CD4-positive, alpha-beta memory T cell (primary cell): ENCODE measurements around the gene SEMA6C. TPM values are rescaled to one million over a fixed set of nuclear protein-coding genes. Genes with fewer than 3 reads are reported as not detected.

Experiments
- CTCF ChIA-PET: fragments of 350-600 bp; sonication (Branson Sonifier 250); formaldehyde crosslinking; loops from one replicate; lab custom pipeline; 2021; ENCODE audit warnings: inconsistent platforms; ENCODE audit not compliant: partially characterized antibody; lab: Charles Lee
- POLR2A ChIA-PET: fragments of 350-600 bp; sonication (Branson Sonifier 250); formaldehyde crosslinking; loops from one replicate; lab custom pipeline; 2021; ENCODE audit not compliant: partially characterized antibody; lab: Charles Lee
- DNase-seq, 5 donors: peaks; one replicate each; pipeline versions ENCODE4 v3.0.0 to v3.0.0-alpha.2; 2020 to 2022; ENCODE audit warnings: mixed read lengths in 1 of 5
- H3K27ac ChIP-seq: one replicate; pipeline ENCODE4 v1.7.0; 2013; ENCODE audit warnings: low read depth, low read length
- H3K27me3 ChIP-seq: 2 replicates; pipeline ENCODE4 v1.7.0; 2013; ENCODE audit warnings: mild to moderate bottlenecking, low read length, moderate library complexity; ENCODE audit not compliant: insufficient read depth
- H3K36me3 ChIP-seq: 2 replicates; pipeline ENCODE4 v1.7.0; 2013; ENCODE audit warnings: mild to moderate bottlenecking, low read length, moderate library complexity; ENCODE audit not compliant: insufficient read depth
- H3K4me1 ChIP-seq: 2 replicates; pipeline ENCODE4 v1.7.0; 2013; ENCODE audit warnings: mild to moderate bottlenecking, low read length, moderate library complexity; ENCODE audit not compliant: insufficient read depth
- H3K4me3 ChIP-seq, 2 donors: one replicate each; pipeline ENCODE4 v1.7.0; 2013; ENCODE audit warnings: low read length in 2 of 2, mild to moderate bottlenecking in 1 of 2
- H3K9me3 ChIP-seq, 2 donors: one replicate each; pipeline ENCODE4 v1.7.0; 2013; ENCODE audit warnings: low read length in 2 of 2, control low read depth in 1 of 2; ENCODE audit not compliant: control insufficient read depth in 1 of 2
- H3K27ac Mint-ChIP-seq, 7 donors: one replicate each; pipeline ENCODE4 v1.8.0; 2020 to 2021; ENCODE audit warnings: mixed read lengths in 7 of 7, mild to moderate bottlenecking in 6 of 7, inconsistent platforms in 3 of 7, moderate library complexity in 3 of 7
- H3K27me3 Mint-ChIP-seq, 2 donors: one replicate each; pipeline ENCODE4 v1.8.0; 2020 to 2021; ENCODE audit warnings: mixed read lengths in 2 of 2
- H3K36me3 Mint-ChIP-seq, 2 donors: one replicate each; pipeline ENCODE4 v1.8.0; 2020 to 2021; ENCODE audit warnings: mixed read lengths in 2 of 2, inconsistent platforms in 1 of 2, mild to moderate bottlenecking in 1 of 2
- H3K4me1 Mint-ChIP-seq, 4 donors: one replicate each; pipeline ENCODE4 v1.8.0; 2020 to 2021; ENCODE audit warnings: mixed read lengths in 4 of 4, mild to moderate bottlenecking in 1 of 4
- H3K4me3 Mint-ChIP-seq, 8 donors: one replicate each; pipeline ENCODE4 v1.8.0; 2020 to 2021; ENCODE audit warnings: mixed read lengths in 8 of 8, mild to moderate bottlenecking in 7 of 8, moderate library complexity in 6 of 8, inconsistent platforms in 3 of 8
- H3K9me3 Mint-ChIP-seq, 8 donors: one replicate each; pipeline ENCODE4 v1.8.0; 2020 to 2021; ENCODE audit warnings: mixed read lengths in 8 of 8, mild to moderate bottlenecking in 5 of 8, inconsistent platforms in 3 of 8, moderate library complexity in 1 of 8
- intact Hi-C: fragments of 100-400 bp; cut with micrococcal nuclease; formaldehyde crosslinking; loops from one replicate; pipeline ENCODE4 v1.15.1; 2023
- polyA plus RNA-seq, 2 donors: library from polyadenylated mRNA; unstranded; fragments of 300-500 nt; fragmentation: Illumina TruSeq; gene quantifications; one replicate each; pipeline ENCODE4 v1.2.3, GENCODE V29; 2021
- total RNA-seq, 2 experiments: library from RNA; stranded (reverse); gene quantifications; one replicate each; pipeline ENCODE4 v1.2.3, GENCODE V29; 2021

SEMA6C gene
- total and polyA plus RNA-seq, 4 experiments from 2014 or later, result 0.54 to 8.2 (median 4.9) TPM

- H3K27me3 ChIP-seq, result no peaks in the 10 kb centered on the region
- DNase-seq, result no peak
- CTCF ChIA-PET, result interaction anchor here (1.2 to 1.9 kb wide), 4 partner anchors 48 to 225 kb away, joined by 3 to 10 read pairs (median 6); no protein-coding TSS in a partner anchor
- Mint-ChIP-seq H3K4me3 (peak overlapping the region; percentile 57 to 98 (median 96)), H3K27me3 (peaks cover 0 to 2% of the 10 kb centered on the region in 2 donors), H3K36me3 (peaks cover 0 to 2% of the 10 kb centered on the region in 2 donors), H3K9me3 (no peaks in the 10 kb centered on the region), H3K27ac (peak overlapping the region in 4 of 7 donors; percentile 25 to 96 (median 74)), H3K4me1 (peaks cover 9 to 33% (median 17%) of the 10 kb centered on the region in 4 donors)
- H3K4me3 ChIP-seq, result no peak overlapping the region
- intact Hi-C loops, result loop anchor here (2.0 kb wide), 1 partner anchor 17 kb away; no protein-coding TSS in a partner anchor
- H3K9me3 ChIP-seq, result no peaks in the 10 kb centered on the region
- no peaks in the 10 kb centered on the region for H3K36me3 ChIP-seq
- no peak overlapping the region for H3K27ac ChIP-seq
- POLR2A ChIA-PET, result interaction anchor here (0.9 to 2.7 kb wide), 4 partner anchors 9 to 138 kb away, joined by 3 to 20 read pairs (median 5); partner anchors contain the start of gene TNFAIP8L2
- H3K4me1 ChIP-seq, result peaks cover 24% of the 10 kb centered on the region
These were observed 1.2 kb upstream of the SEMA6C start for GRCh38 chr1:151147665-151148064.

GRCh38 chr1:151147132-151147503 is 687 bp upstream of the SEMA6C start:
- no peaks in the 10 kb centered on the region for H3K9me3 Mint-ChIP-seq
- CTCF ChIA-PET, result interaction anchor here (0.8 to 1.2 kb wide), 3 partner anchors 8 to 47 kb away, joined by 3 to 5 read pairs (median 4); partner anchors contain the start of gene TNFAIP8L2
- Histone ChIP-seq H3K4me1 (peaks cover 24% of the 10 kb centered on the region), H3K4me3 (peak overlapping the region; percentile 83), H3K27me3 (no peaks in the 10 kb centered on the region), H3K36me3 (no peaks in the 10 kb centered on the region), H3K9me3 (no peaks in the 10 kb centered on the region), H3K27ac (peak overlapping the region; percentile 56)
- H3K27ac Mint-ChIP-seq, result peak overlapping the region in 6 of 7 donors; percentile 54 to 96 (median 94)
- H3K27me3 Mint-ChIP-seq, result peaks cover 0 to 2% of the 10 kb centered on the region in 2 donors
- peak overlapping the region; percentile 92 to 98 (median 97) for H3K4me3 Mint-ChIP-seq
- intact Hi-C loops, result loop anchor here (2.0 kb wide), 1 partner anchor 16 kb away; no protein-coding TSS in a partner anchor
- no peak for DNase-seq
- peaks cover 0 to 2% of the 10 kb centered on the region in 2 donors for H3K36me3 Mint-ChIP-seq
- peaks cover 9 to 33% (median 17%) of the 10 kb centered on the region in 4 donors for H3K4me1 Mint-ChIP-seq
- POLR2A ChIA-PET, result interaction anchor here (0.6 to 2.7 kb wide), 7 partner anchors 10 to 134 kb away, joined by 3 to 20 read pairs (median 3); partner anchors contain the start of genes LYSMD1, SCNM1 and TNFAIP8L2

- Histone ChIP-seq H3K27me3 (no peaks in the 10 kb centered on the region), H3K9me3 (no peaks in the 10 kb centered on the region), H3K4me3 (peak overlapping the region; percentile 83), H3K36me3 (no peaks in the 10 kb centered on the region), H3K4me1 (peaks cover 24% of the 10 kb centered on the region), H3K27ac (peak overlapping the region; percentile 56)
- no peak for DNase-seq
- H3K9me3 Mint-ChIP-seq, result no peaks in the 10 kb centered on the region
- H3K4me1 Mint-ChIP-seq, result peaks cover 9 to 33% (median 17%) of the 10 kb centered on the region in 4 donors
- H3K36me3 Mint-ChIP-seq, result peaks cover 0 to 2% of the 10 kb centered on the region in 2 donors
- peaks cover 0 to 2% of the 10 kb centered on the region in 2 donors for H3K27me3 Mint-ChIP-seq
- peak overlapping the region in 5 of 7 donors; percentile 54 to 95 (median 78) for H3K27ac Mint-ChIP-seq
- H3K4me3 Mint-ChIP-seq, result peak overlapping the region; percentile 92 to 98 (median 97)
- CTCF ChIA-PET, result interaction anchor here (1.6 kb wide), 1 partner anchor 46 kb away, joined by 9 read pairs; no protein-coding TSS in a partner anchor
- POLR2A ChIA-PET, result interaction anchor here (1.5 to 2.7 kb wide), 4 partner anchors 11 to 78 kb away, joined by 3 to 20 read pairs (median 6); partner anchors contain the start of gene TNFAIP8L2
- intact Hi-C loops, result loop anchor here (1.0 to 2.0 kb wide), 2 partner anchors 11 to 15 kb away; no protein-coding TSS in a partner anchor
These were observed 389 bp downstream of the SEMA6C start for GRCh38 chr1:151146072-151146411.

DNA sequence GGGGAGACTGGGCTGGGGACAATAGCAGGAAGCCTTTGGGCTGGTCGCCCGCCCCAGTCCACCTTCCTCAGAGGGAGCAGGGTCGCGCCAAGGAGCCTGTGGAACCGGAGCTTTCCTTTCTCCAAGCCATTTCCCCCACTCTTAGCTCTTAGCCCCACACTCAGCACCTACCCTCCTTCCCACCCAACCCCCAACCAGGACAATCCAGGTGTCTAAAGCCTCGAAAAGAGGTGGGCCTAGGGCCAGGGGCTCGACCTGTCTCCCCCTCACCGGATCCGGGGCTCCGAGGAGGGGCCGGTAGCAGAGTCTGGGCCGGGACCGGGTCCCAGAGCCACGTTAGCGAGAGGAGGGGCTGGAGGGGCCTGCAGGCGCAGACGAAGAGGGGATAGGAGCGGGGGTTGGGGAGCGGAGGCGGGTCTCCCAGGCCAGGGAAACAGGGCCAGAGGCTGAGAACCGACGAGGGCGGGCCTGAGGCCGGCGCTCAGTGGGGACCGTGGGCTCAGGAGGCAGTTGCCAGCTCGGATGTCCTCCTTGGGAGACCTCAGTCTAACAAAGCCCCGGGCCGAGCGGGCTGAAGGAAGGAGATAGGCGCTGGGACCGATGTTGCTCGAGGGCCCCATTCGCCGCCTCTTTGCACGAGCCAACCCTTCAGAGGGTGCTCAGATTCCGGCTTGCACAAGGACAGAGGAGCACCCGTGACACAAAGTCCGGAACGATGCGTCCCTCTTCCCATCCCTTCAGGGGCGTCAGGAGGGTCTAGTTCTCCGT is 943 bp downstream of the SEMA6C start:
- Histone ChIP-seq H3K27me3 (no peaks in the 10 kb centered on the region), H3K9me3 (no peaks in the 10 kb centered on the region), H3K4me1 (peaks cover 24% of the 10 kb centered on the region), H3K27ac (peak overlapping the region; percentile 56), H3K4me3 (peak overlapping the region; percentile 83), H3K36me3 (no peaks in the 10 kb centered on the region)
- intact Hi-C loops, result loop anchor here (1.0 to 2.0 kb wide), 2 partner anchors 12 to 15 kb away; no protein-coding TSS in a partner anchor
- ChIA-PET CTCF (interaction anchor here (0.7 to 1.7 kb wide), 4 partner anchors 10 to 46 kb away, joined by 3 to 9 read pairs (median 6); partner anchors contain the start of gene TNFAIP8L2), POLR2A (interaction anchor here (1.0 to 1.6 kb wide), 4 partner anchors 11 to 167 kb away, joined by 3 to 5 read pairs (median 4); partner anchors contain the start of gene TNFAIP8L2)
- Mint-ChIP-seq H3K9me3 (no peaks in the 10 kb centered on the region), H3K36me3 (peaks cover 0 to 2% of the 10 kb centered on the region in 2 donors), H3K4me1 (peaks cover 9 to 33% (median 17%) of the 10 kb centered on the region in 4 donors), H3K4me3 (peak overlapping the region; percentile 92 to 98 (median 97)), H3K27ac (peak overlapping the region in 3 of 7 donors; percentile 57 to 88 (median 78)), H3K27me3 (peaks cover 0 to 2% of the 10 kb centered on the region in 2 donors)
- DNase-seq, result peak in 2 of 5 donors; percentile 24 to 30

GRCh38 chr1:151144474-151145303 is 1.7 kb downstream of the SEMA6C start:
- H3K4me3 ChIP-seq, result no peak overlapping the region
- no peak for DNase-seq
- peak overlapping the region; percentile 2 to 98 (median 49) for H3K4me3 Mint-ChIP-seq
- peak overlapping the region in 5 of 7 donors; percentile 13 to 80 (median 24) for H3K27ac Mint-ChIP-seq
- H3K27ac ChIP-seq, result no peak overlapping the region
- H3K36me3 ChIP-seq, result no peaks in the 10 kb centered on the region
- intact Hi-C loops, result no loop called here
- H3K27me3 Mint-ChIP-seq, result peaks cover 0 to 2% of the 10 kb centered on the region in 2 donors
- CTCF ChIA-PET, result interaction anchor here (0.7 to 1.7 kb wide), 4 partner anchors 11 to 45 kb away, joined by 3 to 9 read pairs (median 6); partner anchors contain the start of gene TNFAIP8L2
- H3K4me1 Mint-ChIP-seq, result peaks cover 9 to 33% (median 17%) of the 10 kb centered on the region in 4 donors
- POLR2A ChIA-PET, result interaction anchor here (0.6 to 1.2 kb wide), 5 partner anchors 11 to 167 kb away, joined by 3 to 5 read pairs (median 4); partner anchors contain the start of gene TNFAIP8L2
- no peaks in the 10 kb centered on the region for H3K9me3 Mint-ChIP-seq
- H3K27me3 ChIP-seq, result no peaks in the 10 kb centered on the region
- H3K9me3 ChIP-seq, result no peaks in the 10 kb centered on the region
- H3K36me3 Mint-ChIP-seq, result peaks cover 0 to 2% of the 10 kb centered on the region in 2 donors
- peaks cover 24% of the 10 kb centered on the region for H3K4me1 ChIP-seq

GRCh38 chr1:151143986-151144385 is 2.4 kb downstream of the SEMA6C start:
- Histone ChIP-seq H3K4me3 (no peak overlapping the region), H3K27me3 (no peaks in the 10 kb centered on the region), H3K9me3 (no peaks in the 10 kb centered on the region), H3K4me1 (peaks cover 24% of the 10 kb centered on the region), H3K36me3 (no peaks in the 10 kb centered on the region), H3K27ac (no peak overlapping the region)
- H3K36me3 Mint-ChIP-seq, result peaks cover 0 to 2% of the 10 kb centered on the region in 2 donors
- POLR2A ChIA-PET, result interaction anchor here (0.6 to 1.1 kb wide), 2 partner anchors 12 to 62 kb away, joined by 3 to 4 read pairs; no protein-coding TSS in a partner anchor
- H3K9me3 Mint-ChIP-seq, result no peaks in the 10 kb centered on the region
- no peak for DNase-seq
- intact Hi-C loops, result no loop called here
- H3K27me3 Mint-ChIP-seq, result peaks cover 0 to 2% of the 10 kb centered on the region in 2 donors
- H3K4me1 Mint-ChIP-seq, result peaks cover 9 to 33% (median 17%) of the 10 kb centered on the region in 4 donors
- CTCF ChIA-PET, result interaction anchor here (1.1 to 1.7 kb wide), 3 partner anchors 11 to 44 kb away, joined by 4 to 6 read pairs (median 6); partner anchors contain the start of gene TNFAIP8L2
- no peak overlapping the region for H3K27ac Mint-ChIP-seq
- no peak overlapping the region for H3K4me3 Mint-ChIP-seq
